Measurements from ENCODE around the gene MMS22L. TPM values are rescaled to one million over a fixed set of nuclear protein-coding genes. Genes with fewer than 3 reads are reported as not detected.

The MMS22L gene
- total and polyA plus RNA-seq, 5 experiments from 2014 or later, result 2.5 to 13.1 (median 4.7) TPM

- no peak overlapping the region for H3K27ac Mint-ChIP-seq
- no peak overlapping the region for H3K4me3 Mint-ChIP-seq
- DNase-seq (no peak), ATAC-seq (no peak)
- POLR2A ChIA-PET, result no interaction called here
- H3K9me3 Mint-ChIP-seq, result peaks cover 0 to 22% (median 4%) of the 10 kb centered on the region in 9 donors
- peaks cover 7 to 16% (median 12%) of the 10 kb centered on the region in 3 donors for H3K36me3 Mint-ChIP-seq
- no peaks in the 10 kb centered on the region for H3K4me1 Mint-ChIP-seq
- peaks cover 0 to 4% (median 0%) of the 10 kb centered on the region in 5 donors for H3K27me3 Mint-ChIP-seq
Observed at GRCh38 chr6:97123112-97123511, 159.9 kb downstream of the MMS22L start.

GRCh38 chr6:97120511-97120910, 162.5 kb downstream of the MMS22L start:
- POLR2A ChIA-PET, result no interaction called here
- H3K36me3 Mint-ChIP-seq, result peaks cover 7 to 14% (median 12%) of the 10 kb centered on the region in 3 donors
- H3K27me3 Mint-ChIP-seq, result peaks cover 0 to 4% (median 0%) of the 10 kb centered on the region in 5 donors
- DNase-seq, result no peak
- no peaks in the 10 kb centered on the region for H3K4me1 Mint-ChIP-seq
- no peak for ATAC-seq
- H3K9me3 Mint-ChIP-seq, result peaks cover 0 to 22% (median 4%) of the 10 kb centered on the region in 9 donors
- H3K4me3 Mint-ChIP-seq, result no peak overlapping the region
- H3K27ac Mint-ChIP-seq, result no peak overlapping the region

- ATAC-seq (no peak), DNase-seq (no peak)
- Mint-ChIP-seq H3K27me3 (no peaks in the 10 kb centered on the region), H3K4me3 (no peak overlapping the region), H3K36me3 (peaks cover under 1 to 34% (median 18%) of the 10 kb centered on the region in 3 donors), H3K27ac (no peak overlapping the region), H3K4me1 (peaks cover 0 to 6% (median 4%) of the 10 kb centered on the region in 4 donors), H3K9me3 (peaks cover 0 to 7% (median 0%) of the 10 kb centered on the region in 9 donors)
- POLR2A ChIA-PET, result no interaction called here
Observed at GRCh38 chr6:97114645-97115044, 168.4 kb downstream of the MMS22L start.

- H3K4me3 Mint-ChIP-seq, result no peak overlapping the region
- DNase-seq (no peak), ATAC-seq (no peak)
- H3K36me3 Mint-ChIP-seq, result peaks cover 0 to 29% (median 14%) of the 10 kb centered on the region in 3 donors
- H3K9me3 Mint-ChIP-seq, result peaks cover 0 to 1% (median 0%) of the 10 kb centered on the region in 9 donors
- no peak overlapping the region for H3K27ac Mint-ChIP-seq
- peaks cover 0 to 11% (median 6%) of the 10 kb centered on the region in 4 donors for H3K4me1 Mint-ChIP-seq
- H3K27me3 Mint-ChIP-seq, result no peaks in the 10 kb centered on the region
- POLR2A ChIA-PET, result no interaction called here
Observed at GRCh38 chr6:97113170-97113569, 169.8 kb downstream of the MMS22L start.

- POLR2A ChIA-PET, result no interaction called here
- ATAC-seq (no peak), DNase-seq (no peak)
- Mint-ChIP-seq H3K4me3 (no peak overlapping the region), H3K27me3 (no peaks in the 10 kb centered on the region), H3K36me3 (peaks cover 0 to 29% (median 14%) of the 10 kb centered on the region in 3 donors), H3K27ac (no peak overlapping the region), H3K9me3 (peaks cover 0 to 1% (median 0%) of the 10 kb centered on the region in 9 donors), H3K4me1 (peaks cover 0 to 11% (median 6%) of the 10 kb centered on the region in 4 donors)
Observed at GRCh38 chr6:97111243-97111642, 171.8 kb downstream of the MMS22L start.

GRCh38 chr6:97110626-97111025, 172.4 kb downstream of the MMS22L start:
- Mint-ChIP-seq H3K27ac (no peak overlapping the region), H3K27me3 (no peaks in the 10 kb centered on the region), H3K4me3 (no peak overlapping the region), H3K9me3 (peaks cover 0 to 1% (median 0%) of the 10 kb centered on the region in 9 donors), H3K4me1 (peaks cover 0 to 11% (median 6%) of the 10 kb centered on the region in 4 donors), H3K36me3 (peaks cover 0 to 29% (median 14%) of the 10 kb centered on the region in 3 donors)
- ATAC-seq (no peak), DNase-seq (no peak)
- POLR2A ChIA-PET, result no interaction called here

- Mint-ChIP-seq H3K4me3 (no peak overlapping the region), H3K36me3 (peaks cover 4 to 33% (median 16%) of the 10 kb centered on the region in 3 donors), H3K27ac (no peak overlapping the region), H3K4me1 (peaks cover 0 to 11% (median 6%) of the 10 kb centered on the region in 4 donors), H3K9me3 (peaks cover 0 to 1% (median 0%) of the 10 kb centered on the region in 9 donors), H3K27me3 (peaks cover 0 to 2% (median 0%) of the 10 kb centered on the region in 5 donors)
- POLR2A ChIA-PET, result no interaction called here
- DNase-seq (no peak), ATAC-seq (no peak)
Observed at GRCh38 chr6:97110149-97110548, 172.9 kb downstream of the MMS22L start.

- POLR2A ChIA-PET, result no interaction called here
- H3K4me3 Mint-ChIP-seq, result no peak overlapping the region
- no peak for DNase-seq
- peaks cover 0 to 2% (median 0%) of the 10 kb centered on the region in 5 donors for H3K27me3 Mint-ChIP-seq
- H3K36me3 Mint-ChIP-seq, result peaks cover 4 to 31% (median 16%) of the 10 kb centered on the region in 3 donors
- no peak for ATAC-seq
- H3K27ac Mint-ChIP-seq, result no peak overlapping the region
- H3K4me1 Mint-ChIP-seq, result peaks cover 0 to 11% (median 6%) of the 10 kb centered on the region in 4 donors
- peaks cover 0 to 1% (median 0%) of the 10 kb centered on the region in 9 donors for H3K9me3 Mint-ChIP-seq
Observed at GRCh38 chr6:97109444-97109843, 173.6 kb downstream of the MMS22L start.

- Mint-ChIP-seq H3K27ac (no peak overlapping the region), H3K36me3 (peaks cover 4 to 10% (median 9%) of the 10 kb centered on the region in 3 donors), H3K4me1 (peaks cover 0 to 2% (median 0%) of the 10 kb centered on the region in 4 donors), H3K9me3 (no peaks in the 10 kb centered on the region), H3K27me3 (peaks cover 0 to 2% (median 0%) of the 10 kb centered on the region in 5 donors), H3K4me3 (no peak overlapping the region)
- POLR2A ChIA-PET, result no interaction called here
- ATAC-seq (no peak), DNase-seq (no peak)
Observed at GRCh38 chr6:97102145-97102790, 180.7 kb downstream of the MMS22L start.

GRCh38 chr6:97100696-97101095, 182.3 kb downstream of the MMS22L start:
- Mint-ChIP-seq H3K4me1 (peaks cover 0 to 7% (median 2%) of the 10 kb centered on the region in 4 donors), H3K9me3 (no peaks in the 10 kb centered on the region), H3K4me3 (no peak overlapping the region), H3K27me3 (peaks cover 0 to 2% (median 0%) of the 10 kb centered on the region in 5 donors), H3K36me3 (peaks cover 4 to 10% (median 9%) of the 10 kb centered on the region in 3 donors), H3K27ac (no peak overlapping the region)
- ATAC-seq (no peak), DNase-seq (no peak)
- POLR2A ChIA-PET, result no interaction called here

- POLR2A ChIA-PET, result no interaction called here
- Mint-ChIP-seq H3K36me3 (peaks cover 0 to 4% (median 3%) of the 10 kb centered on the region in 3 donors), H3K4me1 (peaks cover 0 to 7% (median 2%) of the 10 kb centered on the region in 4 donors), H3K9me3 (no peaks in the 10 kb centered on the region), H3K27me3 (no peaks in the 10 kb centered on the region), H3K27ac (no peak overlapping the region), H3K4me3 (no peak overlapping the region)
- ATAC-seq (no peak), DNase-seq (no peak)
Observed at GRCh38 chr6:97097068-97098047, 185.7 kb downstream of the MMS22L start.

GRCh38 chr6:97095311-97095850, 187.6 kb downstream of the MMS22L start:
- no peak for ATAC-seq
- H3K4me1 Mint-ChIP-seq, result peaks cover 0 to 7% (median 2%) of the 10 kb centered on the region in 4 donors

More at GRCh38 chr6:97095311-97095850, 187.6 kb downstream of the MMS22L start:
- Mint-ChIP-seq H3K9me3 (no peaks in the 10 kb centered on the region), H3K36me3 (peaks cover 0 to 3% (median 0%) of the 10 kb centered on the region in 3 donors), H3K27me3 (no peaks in the 10 kb centered on the region), H3K27ac (no peak overlapping the region), H3K4me3 (no peak overlapping the region)
- DNase-seq, result no peak
- POLR2A ChIA-PET, result no interaction called here
